NCI-H1436 (cell line): ENCODE measurements around the gene METTL27.
"Not testable (repeated sequence)": the region's sequence is repeated elsewhere in the genome, so short reads cannot be mapped to it uniquely, and the experiment has no call there.

Experiments
- DNase-seq: peaks from one replicate; lab custom pipeline; 2025; lab: John Stamatoyannopoulos, UW

The METTL27 gene, protein sequence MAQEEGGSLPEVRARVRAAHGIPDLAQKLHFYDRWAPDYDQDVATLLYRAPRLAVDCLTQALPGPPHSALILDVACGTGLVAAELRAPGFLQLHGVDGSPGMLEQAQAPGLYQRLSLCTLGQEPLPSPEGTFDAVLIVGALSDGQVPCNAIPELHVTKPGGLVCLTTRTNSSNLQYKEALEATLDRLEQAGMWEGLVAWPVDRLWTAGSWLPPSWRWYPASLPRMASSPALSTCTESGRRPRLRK

DNA sequence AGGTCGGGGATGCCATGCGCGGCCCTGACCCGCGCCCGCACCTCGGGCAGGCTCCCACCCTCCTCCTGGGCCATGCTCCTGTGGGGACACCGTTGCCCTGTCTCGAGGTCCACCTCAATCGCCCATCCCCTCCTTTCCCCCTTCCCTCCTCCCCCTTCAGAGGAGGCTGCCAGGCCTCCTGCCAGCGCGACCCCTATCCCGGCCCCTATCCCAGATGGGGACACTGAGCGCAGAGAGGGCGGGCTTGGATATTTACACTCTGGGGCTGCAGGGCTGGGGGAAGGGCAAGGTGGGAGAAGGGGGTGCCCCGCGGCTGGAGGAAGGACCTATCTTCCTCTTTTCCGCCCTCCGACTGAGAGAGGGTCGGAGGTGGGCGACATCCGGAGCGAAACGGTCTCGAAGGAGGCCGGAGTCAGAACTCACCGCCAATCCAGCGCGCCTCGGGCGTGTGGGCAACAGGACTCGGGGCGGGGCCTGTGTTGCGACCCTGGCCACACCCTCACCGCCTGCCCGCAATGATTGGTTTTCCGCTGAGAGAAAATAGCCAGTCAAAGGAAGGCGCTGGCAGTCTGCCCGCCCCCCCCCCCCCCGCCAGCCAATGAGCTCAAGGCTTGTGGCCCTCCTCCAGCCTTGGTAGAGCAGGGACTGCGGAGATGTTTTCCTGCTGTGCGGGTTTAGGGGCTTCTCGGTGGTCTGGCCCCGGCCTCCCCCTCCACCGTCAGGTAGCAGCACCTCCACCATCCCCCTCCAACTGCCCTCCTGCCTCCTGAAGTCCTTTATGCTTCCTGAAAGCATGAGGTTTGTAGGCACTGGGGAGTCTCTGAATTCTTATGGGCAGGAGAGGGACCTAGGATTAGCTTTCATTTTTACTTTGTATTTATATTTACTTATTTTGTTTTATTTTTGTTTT lies at the start of gene METTL27:
Gene METTL27, minus strand, starts transcription at position 450 of the 910 bp plus-strand sequence. Its CDS starts 376 bp downstream, at position 74.
- DNase-seq, result peak; percentile 92

DNA sequence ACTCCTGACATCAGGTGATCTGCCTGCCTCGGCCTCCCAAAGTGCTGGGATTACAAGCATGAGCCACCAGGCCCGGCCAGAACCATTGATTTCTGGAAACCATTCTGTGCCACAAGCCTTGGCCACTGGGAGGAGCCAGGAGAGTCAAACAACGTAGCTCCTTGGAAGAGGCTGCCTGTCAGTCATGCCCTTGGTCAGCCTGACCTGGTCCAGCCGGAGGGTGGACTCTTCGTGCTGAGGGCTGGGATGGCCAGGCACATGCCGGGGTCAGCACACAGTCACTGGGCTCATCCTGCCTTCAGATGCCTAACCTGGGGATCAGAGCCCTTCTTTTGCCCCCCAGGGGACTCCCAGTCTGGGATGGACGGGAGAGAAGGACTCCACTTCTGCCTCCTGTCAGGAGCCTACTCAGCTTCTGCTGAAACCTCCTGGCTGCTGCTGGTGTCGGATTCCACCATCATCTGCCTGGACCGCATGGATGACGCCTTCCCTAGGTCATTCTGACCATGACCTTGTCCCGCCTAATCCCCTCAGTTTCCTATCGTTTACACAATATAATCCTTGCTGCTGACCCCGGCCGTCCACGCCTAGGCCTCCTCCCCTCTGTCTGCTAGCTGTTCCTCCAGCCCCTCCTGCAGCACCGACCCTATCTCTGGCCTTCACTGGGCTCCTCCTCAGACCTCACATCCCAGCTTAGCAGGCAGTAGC lies 49.0 kb upstream of the METTL27 start:
- DNase-seq, result no peak

DNA sequence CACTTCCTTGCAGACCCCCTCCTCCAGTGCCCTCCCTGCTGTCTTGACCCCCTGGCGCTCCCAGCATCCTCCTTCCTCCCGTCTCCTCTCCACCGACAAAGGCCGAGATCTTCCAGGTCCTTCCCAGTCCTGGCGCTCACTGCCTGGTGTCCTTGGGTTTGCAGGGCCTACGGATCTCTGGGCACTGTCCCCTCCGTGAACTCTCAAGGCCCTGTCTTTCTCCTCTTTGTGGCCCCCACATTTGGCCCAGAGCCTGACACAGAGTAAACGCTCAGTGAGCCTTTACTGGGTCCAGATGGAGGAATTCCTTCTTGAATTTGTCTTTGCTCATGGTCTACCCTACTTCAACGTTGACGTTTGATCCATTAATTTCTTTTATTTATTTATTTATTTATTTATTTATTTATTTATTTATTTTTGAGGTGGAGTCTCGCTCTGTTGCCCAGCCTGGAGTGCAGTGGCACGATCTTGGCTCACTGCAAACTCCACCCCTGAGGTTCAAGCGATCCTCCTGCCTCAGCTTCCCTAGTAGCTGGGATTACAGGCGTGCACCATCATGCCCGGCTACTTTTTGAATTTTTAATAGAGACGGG lies 48.3 kb upstream of the METTL27 start:
- DNase-seq, result no peak

DNA sequence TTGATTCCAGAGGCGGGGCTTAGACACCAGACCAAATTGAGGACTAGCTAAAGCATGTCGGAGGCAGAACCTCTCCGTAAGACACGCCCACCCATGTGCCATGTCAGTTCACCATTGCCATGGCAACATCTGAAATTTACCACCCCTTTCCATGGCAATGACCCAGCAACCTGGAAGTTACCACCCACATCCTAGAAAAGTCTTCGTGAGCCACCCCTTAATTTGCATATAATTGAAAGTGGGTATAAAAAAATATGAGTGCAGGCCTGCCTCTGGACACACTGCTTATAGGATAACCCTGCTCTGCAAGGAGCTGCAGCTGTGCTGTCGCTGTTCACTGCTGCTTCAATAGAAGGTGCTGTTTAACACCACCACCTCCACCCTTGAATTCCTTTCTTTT lies 46.6 kb upstream of the METTL27 start:
- no peak for DNase-seq

DNA sequence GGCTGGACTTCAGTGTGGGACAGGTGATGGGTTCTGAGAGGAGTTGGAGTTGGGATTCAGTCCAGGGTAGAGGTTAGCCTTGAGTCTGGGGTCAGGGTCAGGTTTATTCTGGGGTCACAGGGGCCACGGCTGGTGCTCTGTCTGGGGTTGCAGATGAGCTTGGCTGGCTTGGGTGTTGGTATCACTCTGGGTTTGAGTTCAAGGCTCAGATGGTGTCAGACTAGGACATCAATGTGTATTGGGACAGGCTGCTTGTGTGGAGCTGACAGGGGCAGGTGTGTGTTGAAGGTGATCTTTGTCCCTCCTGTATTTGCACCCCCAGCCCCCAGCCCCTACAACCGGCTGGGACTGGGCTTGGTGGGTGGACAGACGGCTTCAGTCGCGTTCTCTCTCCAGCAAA lies 45.4 kb upstream of the METTL27 start:
- DNase-seq, result no peak

DNA sequence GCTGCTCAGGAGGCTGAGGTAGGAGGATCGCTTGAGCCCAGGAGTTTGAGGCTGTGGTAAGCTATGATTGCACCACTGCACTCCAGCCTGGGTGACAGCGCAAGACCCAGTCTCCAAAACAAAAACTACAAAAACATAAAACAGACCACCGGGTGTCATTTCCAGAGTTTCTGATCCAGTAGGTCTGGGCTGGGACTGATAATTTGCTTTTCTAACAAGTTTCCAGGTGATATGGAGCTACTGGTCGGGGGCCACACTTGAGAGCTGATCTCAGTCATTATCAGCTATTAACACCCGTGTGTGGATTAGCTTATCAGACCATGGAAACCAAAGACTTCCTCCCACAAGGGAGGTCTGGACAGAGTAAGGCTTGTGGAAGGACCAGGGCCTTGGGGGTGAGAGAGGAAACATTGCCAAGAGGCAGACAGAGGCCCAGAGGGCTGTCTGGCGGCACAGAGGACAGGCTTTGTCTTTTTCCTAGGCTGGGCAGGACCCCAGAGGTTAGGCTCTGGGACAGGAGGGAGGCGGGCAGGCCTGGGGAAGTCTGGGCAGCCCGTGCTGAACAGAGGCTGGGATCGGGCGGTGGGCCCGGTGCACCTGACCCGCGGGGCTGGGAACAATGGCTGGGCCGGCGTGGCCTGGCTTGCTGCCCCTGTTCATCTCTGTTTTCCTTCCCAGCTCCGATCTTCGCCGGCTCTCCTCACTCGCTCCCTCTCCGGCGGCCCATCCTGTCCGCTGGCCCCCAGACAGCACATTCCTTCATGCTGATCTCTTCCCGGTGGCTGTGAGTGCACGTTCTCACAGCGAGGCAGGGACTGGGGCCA lies 43.9 kb upstream of the METTL27 start:
- DNase-seq, result no peak

DNA sequence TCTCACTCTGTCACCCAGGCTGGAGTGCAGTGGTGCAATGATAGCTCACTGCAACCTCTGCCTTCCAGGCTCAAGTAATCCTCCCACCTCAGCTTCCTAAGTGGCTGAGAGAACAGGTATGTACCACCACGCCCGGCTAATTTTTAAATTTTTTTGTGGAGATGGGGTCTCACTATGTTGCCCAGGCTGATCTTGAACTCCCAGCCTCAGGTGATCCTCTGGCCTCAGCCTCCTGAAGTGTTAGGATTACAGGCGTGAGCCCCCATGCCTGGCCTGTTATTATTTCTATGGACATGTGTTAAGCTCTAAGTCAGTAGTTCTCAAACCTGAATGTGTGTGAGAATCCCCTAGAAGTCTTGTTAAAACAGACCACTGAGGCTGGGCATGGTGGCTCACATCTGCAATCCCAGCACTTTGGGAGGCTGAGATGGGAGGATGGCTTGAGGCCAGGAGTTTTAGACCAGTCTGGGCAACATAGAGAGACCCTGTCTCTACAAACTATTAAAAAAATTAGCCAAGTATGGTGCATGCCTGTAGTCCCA lies 43.2 kb upstream of the METTL27 start:
- no peak for DNase-seq

DNA sequence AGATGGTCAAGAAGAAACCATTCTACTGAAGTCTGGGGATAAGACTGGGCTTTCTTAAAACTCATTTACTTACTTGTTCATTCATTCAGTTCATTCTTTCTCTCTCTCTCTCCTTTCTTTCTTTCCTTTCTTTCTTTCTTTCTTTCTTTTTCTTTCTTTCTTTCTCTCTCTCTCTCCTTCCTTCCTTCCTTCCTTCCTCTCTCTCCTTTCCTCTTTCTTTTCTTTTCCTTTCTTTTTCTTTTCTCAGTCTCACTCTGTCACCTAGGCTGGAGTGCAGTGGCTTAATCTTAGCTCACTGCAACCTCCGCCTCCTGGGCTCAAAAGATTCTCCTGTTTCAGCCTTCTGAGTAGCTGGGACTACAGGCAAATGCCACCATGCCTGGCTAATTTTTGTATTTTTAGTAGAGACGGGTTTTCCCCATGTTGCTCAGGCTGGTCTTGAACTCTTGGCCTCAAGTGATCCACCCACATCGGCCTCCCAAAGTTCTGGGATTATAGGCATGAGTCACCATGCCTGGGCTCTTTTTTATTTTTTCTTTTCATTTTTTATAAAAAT lies 42.6 kb upstream of the METTL27 start:
- DNase-seq, result not testable (repeated sequence)

DNA sequence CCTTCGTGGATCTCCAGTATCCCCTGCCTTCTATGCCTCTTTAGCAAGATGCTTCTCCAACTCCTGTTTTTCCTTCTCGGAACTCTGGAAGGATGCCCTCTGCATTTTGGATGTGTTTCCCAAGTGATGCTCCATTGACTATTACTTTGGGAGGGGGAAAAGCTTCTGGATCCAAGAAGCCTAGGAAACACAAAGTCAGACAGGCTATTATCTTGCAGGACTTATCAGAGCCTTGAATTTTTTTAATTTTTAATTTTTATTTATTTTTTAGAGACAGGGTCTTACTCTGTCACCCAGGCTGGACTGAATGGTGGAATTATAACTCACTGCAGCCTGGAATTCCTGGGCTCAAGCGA lies 39.7 kb upstream of the METTL27 start:
- no peak for DNase-seq

DNA sequence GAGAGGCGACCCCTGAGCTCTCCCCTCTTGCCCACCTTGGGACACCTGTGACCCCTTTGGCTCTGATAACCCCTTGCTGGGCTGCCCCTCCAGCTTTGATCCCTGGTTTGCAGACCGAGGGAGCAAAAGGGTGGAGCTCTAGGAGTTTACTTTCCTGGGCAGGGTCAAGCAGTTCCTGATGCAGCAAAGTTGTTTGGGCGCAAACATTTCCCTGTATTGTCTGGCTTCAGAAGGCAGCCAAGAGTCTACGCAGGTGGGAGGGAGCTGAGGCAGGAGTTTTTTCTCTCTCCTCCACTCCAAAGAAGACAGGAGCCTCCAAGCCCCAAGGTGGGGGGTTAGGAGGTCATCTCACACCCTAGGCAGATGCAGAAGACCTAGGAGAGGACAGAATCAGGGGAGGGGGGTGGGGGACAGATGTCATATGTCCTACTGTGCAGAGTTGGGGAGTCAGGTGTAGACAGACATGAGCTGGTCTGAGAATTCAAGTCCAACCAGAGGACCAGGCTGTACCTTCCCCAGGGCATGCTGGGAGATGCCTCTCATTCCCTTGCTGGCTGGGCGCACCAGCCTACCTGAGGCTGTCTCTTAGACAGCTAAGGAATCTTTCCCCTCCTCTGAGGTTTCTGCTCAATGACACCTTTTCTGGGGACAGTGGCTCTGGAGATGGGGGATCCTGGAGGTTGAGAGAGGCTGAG lies 39.2 kb upstream of the METTL27 start:
- DNase-seq, result no peak

DNA sequence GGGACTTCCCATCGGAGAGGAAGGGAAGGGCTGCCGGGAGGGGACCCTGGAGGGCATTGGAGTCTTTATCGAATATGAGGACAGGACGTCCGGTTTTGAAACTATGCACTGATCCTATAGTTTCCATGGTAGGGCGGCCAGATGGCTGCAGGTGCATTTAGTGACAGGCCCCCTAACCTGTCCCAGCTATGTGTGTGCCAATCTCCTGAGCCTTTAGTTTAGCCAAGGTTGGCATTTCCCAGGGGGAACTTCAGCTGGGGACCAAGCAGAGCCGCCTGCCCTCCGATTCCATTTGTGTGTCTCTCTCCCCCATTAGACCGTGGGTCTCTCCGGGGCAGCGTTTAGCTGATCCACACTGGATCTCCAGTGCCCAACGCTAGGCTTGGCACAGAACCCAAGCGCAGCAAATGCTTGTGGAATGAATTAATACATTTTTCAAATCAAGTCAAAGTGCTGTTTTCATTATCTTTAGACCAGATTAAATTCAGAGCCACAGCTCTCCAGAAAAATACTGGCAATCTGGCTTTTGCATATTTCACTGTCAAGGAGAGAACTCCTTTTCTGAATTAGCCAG lies 38.5 kb upstream of the METTL27 start:
- DNase-seq, result no peak

DNA sequence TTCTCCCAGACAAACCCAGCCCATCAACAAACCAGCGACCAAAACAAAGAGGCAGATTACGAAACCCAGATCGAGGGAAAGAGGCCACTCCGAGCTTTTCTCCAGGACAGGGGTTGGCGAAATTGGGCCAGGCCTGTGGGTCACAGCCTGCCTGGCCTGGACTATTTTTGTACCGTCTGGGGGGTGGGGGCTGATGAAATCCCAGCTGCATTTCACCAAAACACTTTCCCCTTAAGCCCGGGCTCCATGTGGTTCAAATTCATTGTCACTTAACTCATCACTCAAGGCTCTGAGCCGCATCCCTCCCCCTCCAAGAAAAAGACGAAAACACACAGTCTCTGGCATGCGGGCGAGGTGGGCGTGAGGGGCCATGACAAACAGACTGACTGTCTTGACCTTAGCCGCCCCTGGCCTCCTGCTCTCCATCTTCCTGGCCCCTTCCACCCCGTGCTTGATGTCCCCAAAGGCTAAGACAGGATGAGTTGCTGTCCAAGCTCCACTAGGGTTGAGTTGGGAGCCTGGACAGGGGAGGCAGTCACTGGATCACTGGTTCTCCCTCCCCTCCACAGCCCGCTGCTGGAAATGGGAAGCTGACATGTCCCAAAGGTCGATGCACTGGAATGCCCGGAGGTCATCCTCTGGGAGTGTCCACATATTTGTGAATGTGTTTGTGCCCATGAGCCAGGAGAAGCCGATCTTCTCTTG lies 37.8 kb upstream of the METTL27 start:
- no peak for DNase-seq

DNA sequence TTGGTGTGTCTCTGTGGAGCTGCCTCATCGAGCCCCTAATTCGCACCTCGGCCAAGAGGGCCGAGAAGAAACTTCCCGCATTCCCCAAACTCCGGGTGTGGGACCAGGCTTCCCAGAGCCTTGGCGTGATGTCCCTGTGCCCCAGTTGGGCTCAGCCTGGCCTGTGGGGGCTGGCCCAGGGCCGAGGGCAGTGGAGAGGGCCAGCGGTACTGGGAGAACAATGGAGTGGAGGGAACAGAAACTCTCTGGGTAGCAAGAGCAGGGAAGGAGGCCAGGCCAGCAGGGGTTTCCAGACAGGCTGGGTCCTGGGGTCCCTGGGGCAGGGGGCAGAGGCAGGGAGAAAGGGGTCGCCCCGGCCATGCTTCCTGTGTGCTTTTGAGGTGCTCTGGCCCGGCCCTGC lies 34.7 kb upstream of the METTL27 start:
- no peak for DNase-seq

DNA sequence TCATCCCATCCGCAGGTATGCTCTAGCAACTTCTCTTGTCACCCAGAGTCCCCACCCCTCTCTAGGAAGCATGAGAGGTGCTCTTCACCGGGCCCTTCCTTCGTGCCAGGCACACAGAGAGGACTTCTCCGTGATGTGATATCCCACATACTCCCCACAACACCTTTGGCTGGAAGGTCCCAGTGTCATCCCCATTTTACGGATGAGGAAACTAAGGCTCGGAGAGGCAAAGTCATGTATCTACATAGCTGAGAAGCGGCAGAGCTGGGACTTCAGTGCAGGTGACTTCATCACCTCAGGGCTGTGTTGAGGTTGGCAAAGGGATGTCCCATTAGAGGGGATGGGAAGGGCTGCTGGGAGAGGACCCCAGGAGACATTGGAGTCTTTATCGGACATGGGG lies 34.0 kb upstream of the METTL27 start:
- DNase-seq, result no peak

DNA sequence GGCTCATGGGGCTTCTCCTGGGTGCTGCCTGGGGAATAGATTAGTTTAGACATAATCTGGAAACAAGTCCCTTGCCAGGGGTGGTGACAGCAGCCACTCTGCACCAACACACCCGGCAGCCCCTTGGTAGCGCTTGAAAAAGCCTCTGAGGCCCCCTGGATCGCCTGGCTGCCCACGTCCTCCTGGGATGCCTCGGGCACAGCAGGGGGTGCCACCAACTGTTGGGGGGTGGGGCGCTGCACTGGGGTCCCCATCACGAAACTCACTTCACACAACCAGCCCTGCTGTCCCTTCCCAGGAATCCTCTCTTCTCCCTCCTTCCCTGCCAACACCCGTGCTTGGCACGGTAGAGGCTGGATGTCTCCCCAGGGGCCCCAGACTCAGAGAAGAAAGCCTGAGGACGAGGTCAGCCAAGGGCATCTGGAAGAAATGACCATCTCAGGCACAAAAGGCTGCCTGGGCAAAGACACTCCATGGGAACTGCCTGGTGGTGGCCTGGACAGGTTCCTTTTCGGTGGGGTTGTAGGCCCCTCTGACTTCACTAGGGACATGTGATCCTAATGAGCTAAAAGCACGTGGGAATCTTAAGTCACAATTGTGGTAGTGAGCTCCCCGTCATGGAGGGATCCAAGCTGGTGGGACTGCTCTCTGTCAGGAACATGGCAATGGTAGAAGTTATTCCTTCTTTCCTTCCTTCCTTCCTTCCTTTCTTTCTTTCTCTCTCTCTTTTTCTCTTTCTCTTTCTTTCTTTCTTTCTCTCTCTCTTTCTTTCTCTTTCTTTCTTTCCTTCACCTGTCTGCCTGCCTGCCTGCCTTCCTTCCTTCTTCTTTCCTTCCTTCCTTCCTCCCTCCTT lies 30.0 kb upstream of the METTL27 start:
- DNase-seq, result no peak

DNA sequence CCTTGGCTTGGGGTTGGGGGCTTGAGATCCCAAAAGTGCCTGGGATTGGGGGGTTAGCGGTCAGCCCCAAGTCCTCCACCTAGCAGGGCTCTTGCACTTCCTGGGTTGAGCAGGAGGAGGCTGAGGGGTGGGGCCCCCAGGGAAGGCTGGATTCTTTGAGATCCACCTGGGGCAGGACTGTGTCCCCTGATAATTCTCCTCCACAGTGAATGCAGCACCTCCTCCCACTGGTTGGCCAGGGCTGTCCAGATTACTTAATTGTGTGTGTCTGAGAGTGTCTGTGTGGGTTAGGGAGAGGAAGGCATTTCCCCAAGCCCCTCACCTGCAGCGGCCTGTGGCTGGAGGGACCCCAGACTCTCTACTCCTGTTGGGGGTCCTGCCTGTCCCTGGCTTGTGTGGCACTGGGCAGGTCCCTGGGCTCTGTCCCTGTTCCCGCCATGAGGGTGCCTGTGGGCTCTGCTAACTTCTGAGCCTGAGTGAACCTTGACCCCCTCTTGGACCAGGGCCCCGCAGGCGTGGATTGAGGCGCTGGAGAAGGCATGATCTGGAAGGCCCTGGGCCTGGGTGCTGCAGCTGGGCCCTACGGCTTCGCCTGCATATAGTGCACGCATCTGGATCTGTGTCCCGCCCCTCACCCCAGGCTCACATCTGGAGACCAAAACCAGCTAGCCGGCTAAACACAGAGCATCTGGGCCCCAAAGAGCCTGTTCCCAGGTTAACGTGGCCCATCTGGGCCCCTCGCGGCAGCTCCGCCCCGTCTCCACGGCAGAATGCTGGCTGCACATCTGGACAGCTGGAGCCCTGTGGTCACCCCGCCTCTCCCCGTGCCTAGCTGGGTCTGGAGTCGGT lies 29.1 kb upstream of the METTL27 start:
- DNase-seq, result no peak

DNA sequence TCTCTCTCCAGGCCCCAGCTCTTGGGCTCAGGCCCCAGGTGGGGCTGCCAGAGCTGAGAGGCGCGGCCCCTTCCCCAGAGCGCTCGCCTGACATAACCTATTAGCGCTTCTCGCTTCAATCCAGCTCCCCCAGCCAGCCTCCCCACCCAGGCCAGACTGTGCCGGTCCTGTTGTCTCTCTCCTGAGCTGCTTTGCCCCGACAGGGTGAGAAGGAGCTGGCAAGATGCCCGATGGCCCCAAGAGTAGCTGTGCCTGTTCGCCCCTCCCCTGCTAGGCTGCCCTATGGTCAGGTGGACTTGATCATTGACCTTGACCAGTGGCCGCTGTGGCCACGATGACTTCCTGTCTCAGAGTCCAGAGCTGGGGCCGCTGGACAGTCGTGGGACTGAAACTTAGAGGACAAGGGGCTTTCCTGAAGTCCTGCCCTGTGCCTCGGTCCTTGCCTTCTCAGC lies 27.8 kb upstream of the METTL27 start:
- no peak for DNase-seq
